Kasumi-1 (cell line): ENCODE measurements around the gene CTNND1.
A peak's percentile ranks its signal among the peaks of the same experiment; 100 is the strongest.

Experiments
- DNase-seq, 2 experiments: peaks; one replicate each; lab custom pipeline; 2025; lab: John Stamatoyannopoulos, UW

Gene CTNND1

DNA sequence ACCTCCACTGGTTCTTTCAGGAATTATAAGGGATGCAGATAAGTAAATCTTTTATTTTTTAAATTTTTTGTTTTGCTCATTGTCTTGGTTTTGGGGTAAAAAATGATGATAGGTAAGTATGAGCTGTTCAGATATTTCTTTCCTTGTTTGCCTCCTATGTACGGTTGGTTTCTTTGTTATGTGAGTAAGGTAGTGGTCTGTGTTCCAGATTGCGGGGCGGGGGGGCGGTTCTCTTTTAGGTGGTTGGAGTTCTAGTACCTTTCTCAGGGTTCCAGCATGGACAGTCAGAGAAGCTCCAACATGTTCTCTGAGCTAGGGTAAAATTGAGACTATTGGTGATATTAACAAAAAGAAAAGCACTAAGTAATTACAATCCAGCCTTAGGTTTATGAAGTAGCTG, 2.4 kb downstream of the CTNND1 start:
- no peak for DNase-seq

DNA sequence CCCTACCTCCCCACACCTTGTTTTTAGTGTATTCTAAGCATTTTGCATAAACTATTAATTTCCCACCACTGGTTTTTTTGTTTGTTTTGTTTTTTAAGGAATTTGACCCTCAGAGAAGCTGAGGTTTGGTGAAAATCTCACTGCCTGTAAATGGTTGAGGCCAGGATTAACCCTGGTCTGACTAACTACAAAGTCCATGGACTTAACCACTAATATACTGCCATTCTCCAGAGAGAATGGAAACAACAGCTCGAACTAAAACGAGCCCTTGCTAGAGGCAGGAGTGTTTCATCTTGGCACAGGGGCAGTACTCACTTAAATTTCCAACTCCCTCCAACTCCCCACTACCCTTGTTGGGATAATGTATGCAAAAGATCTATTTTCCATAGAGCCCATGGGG, 3.0 kb downstream of the CTNND1 start:
- no peak for DNase-seq

DNA sequence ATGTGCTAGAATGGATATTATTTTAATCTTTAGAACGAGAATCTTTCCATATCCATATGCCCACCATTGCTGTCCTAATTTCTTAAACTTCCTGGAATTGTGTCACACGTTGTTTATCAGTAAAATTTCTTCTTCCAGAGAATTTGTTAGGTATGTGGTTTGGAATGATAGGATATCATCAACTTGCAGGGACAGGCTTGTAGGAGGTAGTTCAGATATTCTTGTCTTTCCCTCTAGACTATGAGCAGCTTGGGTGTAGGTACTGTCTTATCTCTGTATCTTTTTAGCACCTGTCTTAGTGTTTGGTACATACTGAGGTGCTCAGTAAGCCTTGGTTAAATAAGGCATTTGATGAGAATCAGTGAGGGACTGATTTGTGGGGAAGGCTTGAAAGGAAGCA, 3.4 kb downstream of the CTNND1 start:
- no peak for DNase-seq

DNA sequence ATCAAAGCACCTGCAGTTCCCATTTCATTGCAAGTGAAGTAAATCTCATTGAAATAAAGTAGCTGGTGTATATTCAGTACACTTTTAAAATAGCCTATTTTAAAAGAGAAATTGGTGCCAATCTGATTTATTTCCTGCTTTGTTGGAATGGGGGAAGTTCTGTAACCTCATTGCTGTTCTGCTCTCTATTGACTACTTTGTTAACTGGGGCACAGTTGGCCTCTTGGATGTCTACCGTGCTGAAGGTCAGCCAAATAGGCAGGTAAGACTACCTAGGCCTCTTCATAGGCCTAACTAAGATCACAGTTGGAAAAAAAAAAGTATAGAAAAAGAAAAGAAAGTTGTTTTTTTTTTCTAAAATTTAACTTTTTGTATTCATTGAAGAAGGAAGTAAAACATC, 9.2 kb downstream of the CTNND1 start:
- DNase-seq: no peak

DNA sequence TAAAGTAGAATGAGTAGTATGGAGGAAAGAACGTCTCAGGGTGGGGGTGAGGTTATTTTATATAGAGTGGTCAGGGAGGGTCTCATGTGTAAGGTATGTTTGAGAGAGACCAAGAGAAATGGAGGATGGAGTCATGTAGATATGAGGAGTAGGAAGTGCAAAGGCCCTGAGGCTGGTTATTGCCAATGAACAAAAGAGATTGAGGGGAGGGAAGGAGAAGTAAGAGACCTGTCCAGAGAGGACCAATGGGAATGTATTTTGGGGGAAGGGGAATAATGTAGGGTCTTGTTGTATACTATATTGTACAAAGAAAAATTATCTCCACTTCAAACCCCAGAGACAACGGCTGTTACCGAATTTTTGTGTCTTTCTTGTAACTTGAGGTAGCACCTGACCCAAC, 9.8 kb downstream of the CTNND1 start:
- no peak for DNase-seq

DNA sequence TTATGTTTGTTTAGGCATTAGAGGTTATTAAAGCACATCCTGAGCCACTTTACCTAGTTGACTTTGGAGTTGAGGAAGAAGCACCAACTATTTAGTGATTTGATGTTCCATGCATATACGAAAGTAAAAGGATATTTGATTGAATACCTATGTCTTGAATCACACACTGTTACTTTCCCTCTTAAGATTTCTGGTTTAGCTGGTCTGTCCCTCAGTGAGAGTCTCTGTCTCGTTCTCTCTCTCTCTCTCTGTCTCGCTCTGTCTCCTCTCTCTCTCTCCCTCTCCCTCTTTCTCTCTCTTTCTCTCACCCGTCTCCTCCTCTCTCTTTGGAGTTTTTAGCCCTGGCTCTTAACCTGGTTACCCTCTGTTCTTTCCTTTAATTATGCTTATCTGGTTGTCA, 11.0 kb downstream of the CTNND1 start:
- no peak for DNase-seq

DNA sequence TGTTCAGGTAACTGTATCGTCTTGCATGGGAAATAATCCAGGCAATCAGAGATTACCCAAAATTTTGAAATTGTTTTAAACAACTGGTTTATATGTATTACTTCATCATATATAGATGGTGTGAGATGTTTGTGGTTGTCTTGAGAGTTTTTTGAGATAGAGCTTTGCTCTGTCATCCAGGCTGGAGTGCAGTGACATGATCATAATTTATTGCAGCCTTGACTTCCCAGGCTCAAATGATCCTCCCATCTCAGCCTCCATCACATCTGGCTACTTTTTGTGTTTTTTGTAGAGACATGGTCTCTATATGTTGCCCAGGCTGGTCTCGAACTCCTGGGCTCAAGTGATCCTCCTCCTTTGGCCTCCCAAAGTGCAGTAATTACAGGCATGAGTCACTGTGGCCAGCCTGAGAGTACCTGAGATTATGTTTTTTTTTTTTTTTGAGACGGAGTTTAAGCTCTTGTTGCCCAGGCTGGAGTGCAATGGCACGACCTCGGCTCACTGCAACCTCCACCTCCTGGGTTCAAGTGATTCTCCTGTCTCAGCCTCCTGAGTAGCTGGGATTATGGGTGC, 11.5 kb downstream of the CTNND1 start:
- no peak for DNase-seq

DNA sequence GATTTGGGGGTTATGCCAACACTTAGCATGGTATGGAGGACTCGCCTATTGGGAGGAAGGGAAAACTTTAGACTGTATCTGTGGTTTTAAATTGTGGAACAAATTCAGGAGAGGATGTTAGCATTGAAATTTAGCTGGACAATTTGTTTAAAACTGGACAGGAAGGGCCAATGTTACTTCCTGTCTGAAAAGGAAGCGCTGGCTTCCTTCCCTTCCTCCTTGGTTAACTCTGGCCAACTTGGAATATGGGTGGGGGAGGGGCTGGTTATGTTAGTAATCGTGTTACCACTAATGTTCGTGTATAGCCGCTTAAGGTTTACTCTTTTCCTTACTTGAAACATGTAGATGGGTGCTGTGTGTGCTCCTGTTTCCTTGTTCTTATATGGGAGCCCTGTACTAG, 13.9 kb downstream of the CTNND1 start:
- no peak for DNase-seq

GRCh38 chr11:57776031-57776521, 14.5 kb downstream of the CTNND1 start:
- DNase-seq: no peak

DNA sequence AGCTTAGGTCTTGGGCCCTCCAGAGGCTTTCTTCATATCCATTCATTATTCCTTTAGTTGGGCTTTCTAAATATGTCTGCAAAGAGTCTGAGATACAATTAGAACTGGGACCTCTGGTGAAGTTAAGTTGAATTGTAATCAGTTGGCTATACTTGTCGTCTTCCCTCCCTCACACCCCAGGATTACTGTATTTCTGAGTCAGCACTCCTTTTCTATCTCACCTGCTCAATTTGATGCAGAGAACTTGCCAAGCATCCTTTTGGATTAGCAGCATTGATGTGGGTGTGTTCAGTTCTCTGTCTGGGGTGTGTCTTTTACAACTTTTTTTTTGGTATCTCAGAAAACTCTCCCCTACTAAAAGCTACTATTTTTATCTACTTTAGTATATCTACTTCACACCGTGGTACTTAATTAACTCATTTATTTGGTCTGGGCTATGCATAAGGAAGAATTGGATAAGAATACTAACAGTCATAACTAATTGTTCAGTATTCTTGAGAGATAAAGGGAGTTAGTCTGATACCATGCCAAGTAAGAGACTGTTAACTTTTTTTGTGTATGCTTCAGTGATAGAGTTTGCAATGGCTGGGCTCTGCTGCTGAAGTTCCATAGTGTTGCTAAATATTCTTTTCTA, 15.1 kb downstream of the CTNND1 start:
- DNase-seq: no peak

GRCh38 chr11:57777969-57778317, 16.3 kb downstream of the CTNND1 start:
- DNase-seq: no peak

DNA sequence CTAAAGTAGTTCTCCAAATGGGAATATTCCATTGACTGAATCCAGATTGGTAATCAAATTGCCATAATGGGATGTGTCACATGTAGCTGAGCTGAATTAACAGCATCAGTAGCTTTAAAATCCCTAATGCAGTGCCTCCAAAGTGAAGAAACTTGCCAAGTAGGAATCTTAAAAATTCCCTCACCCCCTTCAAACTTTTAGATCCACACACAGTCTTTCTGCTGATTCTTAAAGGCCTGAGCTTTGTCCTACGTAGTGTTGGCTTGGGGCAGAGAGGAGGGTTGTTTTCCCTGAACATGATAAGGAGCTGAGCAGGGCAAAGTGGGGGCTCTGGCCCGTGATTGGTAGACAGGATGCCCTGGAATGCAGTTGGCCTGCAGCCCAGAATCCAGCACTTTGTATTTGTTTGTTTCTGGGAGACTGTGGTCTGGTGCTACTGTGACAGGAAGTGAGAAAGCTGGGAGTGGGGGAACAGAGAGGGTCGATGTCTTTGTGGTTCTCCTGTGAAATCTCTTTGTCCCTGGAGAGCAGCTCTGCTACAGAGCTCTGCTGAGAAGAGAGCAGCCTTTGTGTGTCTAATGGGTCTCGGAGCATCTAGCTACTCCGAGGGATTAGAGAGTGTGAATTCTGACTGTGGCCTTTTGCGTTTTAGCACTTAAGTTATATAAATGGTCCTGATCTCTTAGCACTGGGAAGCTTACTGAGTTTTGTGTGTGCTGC, 16.9 kb downstream of the CTNND1 start:
- DNase-seq: no peak

GRCh38 chr11:57779276-57779675, 17.7 kb downstream of the CTNND1 start:
- no peak for DNase-seq

DNA sequence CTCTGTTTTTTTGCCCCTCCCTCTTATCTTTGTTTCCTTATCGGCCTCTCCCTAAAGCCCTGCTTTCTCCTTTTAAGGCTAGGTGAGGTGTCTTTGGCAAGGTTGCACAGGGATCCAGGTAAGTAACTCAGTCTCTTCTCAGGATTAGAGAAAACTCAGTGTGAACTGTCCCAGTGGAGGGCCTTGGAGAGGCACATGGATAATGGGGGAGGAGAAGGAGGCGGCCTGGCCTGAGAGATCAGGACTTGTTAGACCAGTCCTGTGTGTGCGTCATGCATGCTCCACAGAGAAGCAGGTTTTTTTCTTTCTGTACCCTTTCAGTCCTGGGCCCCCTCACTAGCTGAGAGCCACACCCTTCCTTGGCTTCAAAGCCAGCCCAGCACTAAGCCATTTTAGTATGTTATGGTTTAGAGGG, 19.9 kb downstream of the CTNND1 start:
- no peak for DNase-seq

GRCh38 chr11:57785072-57785471, 23.5 kb downstream of the CTNND1 start:
- no peak for DNase-seq

GRCh38 chr11:57786436-57786835, 24.8 kb downstream of the CTNND1 start:
- DNase-seq: no peak

DNA sequence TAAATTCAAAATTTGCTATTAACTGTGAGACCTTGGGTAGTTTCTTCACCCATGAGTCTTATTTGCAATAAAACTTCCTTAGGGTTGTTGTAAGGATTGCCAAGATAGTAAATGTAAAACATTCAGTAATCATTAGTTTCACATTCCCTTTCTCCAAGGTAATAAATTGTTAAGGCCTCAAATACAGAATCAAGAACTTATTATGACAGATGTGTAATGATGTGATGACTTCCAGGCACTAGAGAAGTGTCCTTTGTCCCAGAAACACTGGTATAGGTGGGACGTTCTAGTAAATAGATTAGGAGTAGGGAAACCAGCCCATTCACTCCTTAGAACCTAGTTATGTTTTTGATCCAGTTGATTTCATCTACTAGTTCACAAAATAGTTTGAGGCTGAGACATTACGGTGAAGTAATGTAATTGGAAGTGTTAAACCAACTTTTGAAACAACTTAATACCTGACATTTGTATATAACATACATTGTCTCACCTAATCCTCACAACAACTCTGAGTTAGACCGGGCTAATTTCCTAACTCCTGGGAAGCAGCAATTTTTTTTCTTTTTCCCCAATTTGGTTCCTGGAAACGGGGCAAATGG, 25.5 kb downstream of the CTNND1 start:
- no peak for DNase-seq

- no peak for DNase-seq
Observed at GRCh38 chr11:57787920-57788702, 26.5 kb downstream of the CTNND1 start.

GRCh38 chr11:57788703-57789088, 27.1 kb downstream of the CTNND1 start:
- DNase-seq: no peak

DNA sequence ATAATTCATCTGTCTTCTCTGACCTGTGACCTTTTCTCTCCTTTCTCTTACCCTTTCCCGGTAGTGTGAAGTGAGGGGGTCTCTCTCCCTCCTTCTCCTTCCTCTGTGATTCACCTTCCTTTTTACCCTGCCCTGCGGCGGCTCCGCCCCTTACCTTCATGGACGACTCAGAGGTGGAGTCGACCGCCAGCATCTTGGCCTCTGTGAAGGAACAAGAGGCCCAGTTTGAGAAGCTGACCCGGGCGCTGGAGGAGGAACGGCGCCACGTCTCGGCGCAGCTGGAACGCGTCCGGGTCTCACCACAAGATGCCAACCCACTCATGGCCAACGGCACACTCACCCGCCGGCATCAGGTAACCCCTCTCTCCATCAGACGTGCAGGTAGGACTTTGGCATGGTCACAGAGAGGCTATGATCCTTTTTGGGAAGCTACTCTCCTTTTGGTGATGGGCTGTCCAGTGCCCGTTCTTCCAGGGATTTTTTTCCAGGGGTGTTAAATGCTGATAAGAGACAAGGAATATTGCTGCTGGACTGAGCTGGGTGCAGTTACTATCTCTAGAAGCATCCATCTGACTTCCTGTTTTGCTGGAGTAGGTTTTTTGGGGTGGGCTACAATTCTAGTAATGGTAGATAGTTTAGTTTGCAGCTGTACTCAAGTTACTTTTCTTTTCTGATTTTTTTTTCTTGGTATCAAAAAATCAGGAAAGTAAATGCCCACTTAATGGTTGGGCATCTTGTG, 29.9 kb downstream of the CTNND1 start:
- DNase-seq: peak in 1 of 2 experiments; percentile 25

DNA sequence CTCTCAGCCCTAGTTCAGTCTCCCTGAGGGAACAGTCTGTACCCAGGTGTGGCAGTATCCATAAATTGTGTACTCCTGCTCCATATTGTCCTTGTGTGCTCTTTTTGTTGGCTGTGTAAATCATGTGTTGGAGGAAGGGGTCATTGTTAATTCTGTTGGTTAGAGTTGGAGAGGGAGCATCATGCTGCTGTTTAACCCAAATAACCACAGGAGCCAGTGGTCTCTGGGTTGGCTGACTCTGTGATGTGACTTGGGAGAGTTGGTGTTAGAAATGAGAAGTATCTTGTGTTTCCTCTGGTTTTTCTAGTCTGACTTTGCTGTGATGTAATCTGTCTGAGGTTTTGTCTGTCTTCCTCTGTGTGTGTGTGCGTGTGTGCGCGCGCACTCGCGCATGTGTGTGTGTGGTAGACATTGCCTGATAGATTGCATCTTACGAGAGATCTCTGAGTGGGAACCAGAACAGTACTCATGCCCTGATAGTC, 30.5 kb downstream of the CTNND1 start:
- DNase-seq: peak; percentile 97 to 98
